GM12865 (cell line): ENCODE results near the gene GTPBP3.

Source experiments
- DNase-seq: peaks from one replicate; pipeline ENCODE4 v3.0.0; 2010; ENCODE audit warnings: low read depth
- H3K4me3 ChIP-seq: 2 replicates; pipeline ENCODE4 v1.5.1; 2011; ENCODE audit warnings: mild to moderate bottlenecking, low read depth, low read length, control low read depth
- CTCF ChIP-seq: IDR thresholded peaks from 2 replicates; pipeline ENCODE4 v1.5.1; 2011; ENCODE audit warnings: low read length, control low read depth, low read depth, inconsistent platforms; ENCODE audit not compliant: insufficient read depth; ENCODE audit errors: missing control alignments

The GTPBP3 gene

GRCh38 chr19:17321655-17322489 lies 15.5 kb upstream of the GTPBP3 start:
- no peak for DNase-seq

GRCh38 chr19:17322854-17323253 lies 14.5 kb upstream of the GTPBP3 start:
- TF ChIP-seq CTCF: no peak
- no peak for DNase-seq
- no peak overlapping the region for H3K4me3 ChIP-seq

More at GRCh38 chr19:17321655-17322489, 15.5 kb upstream of the GTPBP3 start:
- TF ChIP-seq CTCF: no peak
- H3K4me3 ChIP-seq: no peak overlapping the region

GRCh38 chr19:17323300-17323963 lies 13.9 kb upstream of the GTPBP3 start:
- H3K4me3 ChIP-seq: no peak overlapping the region
- DNase-seq: no peak
- TF ChIP-seq CTCF: no peak

- TF ChIP-seq CTCF: no peak
- DNase-seq: no peak
- no peak overlapping the region for H3K4me3 ChIP-seq
Observed at GRCh38 chr19:17323964-17324332, 13.4 kb upstream of the GTPBP3 start.

- no peak overlapping the region for H3K4me3 ChIP-seq
- no peak for DNase-seq
- TF ChIP-seq CTCF: no peak
Observed at GRCh38 chr19:17324357-17325114, 12.8 kb upstream of the GTPBP3 start.

- DNase-seq: no peak
- no peak for TF ChIP-seq CTCF
Observed at GRCh38 chr19:17325133-17325532, 12.2 kb upstream of the GTPBP3 start.

More at GRCh38 chr19:17325133-17325532, 12.2 kb upstream of the GTPBP3 start:
- H3K4me3 ChIP-seq: no peak overlapping the region
